ENCODE measurements around the gene VPS51. TPM values are rescaled to one million over a fixed set of nuclear protein-coding genes. Genes with fewer than 3 reads are reported as not detected.

The VPS51 gene
- total and polyA plus RNA-seq, 9 of the 15 experiments (the other 6 are each of a cell fraction or from before 2014, with no cell fraction given): 1.8 to 143 (median 46.8) TPM

GRCh38 chr11:65156256-65156655 is 60.2 kb downstream of the VPS51 start (continued):
- TF ChIP-seq, protein P1, sequence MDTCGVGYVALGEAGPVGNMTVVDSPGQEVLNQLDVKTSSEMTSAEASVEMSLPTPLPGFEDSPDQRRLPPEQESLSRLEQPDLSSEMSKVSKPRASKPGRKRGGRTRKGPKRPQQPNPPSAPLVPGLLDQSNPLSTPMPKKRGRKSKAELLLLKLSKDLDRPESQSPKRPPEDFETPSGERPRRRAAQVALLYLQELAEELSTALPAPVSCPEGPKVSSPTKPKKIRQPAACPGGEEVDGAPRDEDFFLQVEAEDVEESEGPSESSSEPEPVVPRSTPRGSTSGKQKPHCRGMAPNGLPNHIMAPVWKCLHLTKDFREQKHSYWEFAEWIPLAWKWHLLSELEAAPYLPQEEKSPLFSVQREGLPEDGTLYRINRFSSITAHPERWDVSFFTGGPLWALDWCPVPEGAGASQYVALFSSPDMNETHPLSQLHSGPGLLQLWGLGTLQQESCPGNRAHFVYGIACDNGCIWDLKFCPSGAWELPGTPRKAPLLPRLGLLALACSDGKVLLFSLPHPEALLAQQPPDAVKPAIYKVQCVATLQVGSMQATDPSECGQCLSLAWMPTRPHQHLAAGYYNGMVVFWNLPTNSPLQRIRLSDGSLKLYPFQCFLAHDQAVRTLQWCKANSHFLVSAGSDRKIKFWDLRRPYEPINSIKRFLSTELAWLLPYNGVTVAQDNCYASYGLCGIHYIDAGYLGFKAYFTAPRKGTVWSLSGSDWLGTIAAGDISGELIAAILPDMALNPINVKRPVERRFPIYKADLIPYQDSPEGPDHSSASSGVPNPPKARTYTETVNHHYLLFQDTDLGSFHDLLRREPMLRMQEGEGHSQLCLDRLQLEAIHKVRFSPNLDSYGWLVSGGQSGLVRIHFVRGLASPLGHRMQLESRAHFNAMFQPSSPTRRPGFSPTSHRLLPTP (IDR thresholded peaks at IDR 0.05; ENCODE audit: borderline replicate concordance, extremely low read depth, insufficient read length): no peak
- no peak for TF ChIP-seq MCM3 (IDR thresholded peaks at IDR 0.05)
- TF ChIP-seq DDX20 (tag; IDR thresholded peaks at IDR 0.05; ENCODE audit: low read depth): no peak

GRCh38 chr11:65156926-65157325 is 60.9 kb downstream of the VPS51 start:
- H3K4me3 ChIP-seq: no peak overlapping the region
- no TSS peak for BruUV-seq (replicated peaks)
- POLR2A ChIA-PET: interaction anchor here (0.6 to 5.4 kb wide), 4 partner anchors 8 to 153 kb away, joined by 4 to 39 read pairs (median 6); partner anchors contain the start of gene SPDYC
- H3K4me2 ChIP-seq (ENCODE audit: insufficient read depth, low read length): no peak overlapping the region
- no peaks in the 10 kb centered on the region for H3K79me2 ChIP-seq (ENCODE audit: control insufficient read depth, insufficient read depth, low read length)
- peaks cover 7 to 10% of the 10 kb centered on the region in 2 experiments; a peak in 4 of 5 replicates for H3K4me1 ChIP-seq (replicated peaks in 1 of 2; ENCODE audit: control insufficient read depth in 2 of 2, insufficient read depth in 2 of 2, low read length in 2 of 2)
- H3K9ac ChIP-seq (ENCODE audit: insufficient read depth in 1 of 2, low read depth in 2 of 2, low read length in 2 of 2): peak overlapping the region in 1 of 2 experiments; percentile 45; a peak in 1 of 4 replicates
- CTCF ChIA-PET (ENCODE audit: low intra/inter-chr PET ratio): interaction anchor here (0.6 kb wide), 1 partner anchor 13 kb away, joined by 3 read pairs; no protein-coding TSS in a partner anchor
- in situ Hi-C loops (cut with MboI): no loop called here
- ATAC-seq: no peak
- H2AFZ ChIP-seq (ENCODE audit: low read depth, low read length): no peak overlapping the region
- no peak overlapping the region for H3K27ac ChIP-seq (ENCODE audit: extremely low read depth, low read depth, low read length)
- no peak for DNase-seq (ENCODE audit: extremely low read depth in 1 of 4, low spot score in 3 of 4)
- TF ChIP-seq CEBPB (tag; IDR thresholded peaks at IDR 0.05) (0 out of 2 replicates have a peak, but pooled peaks have one; percentile 7), ZNF830 (CRISPR knock-in tag; IDR thresholded peaks at IDR 0.05) (no peak)
- H3K36me3 ChIP-seq (ENCODE audit: control insufficient read depth, insufficient read depth, low read length): no peaks in the 10 kb centered on the region
- H3K27me3 ChIP-seq (ENCODE audit: control insufficient read depth in 2 of 2, insufficient read depth in 2 of 2, low read length in 2 of 2): no peaks in the 10 kb centered on the region
- no peaks in the 10 kb centered on the region for H3K9me1 ChIP-seq (ENCODE audit: control insufficient read depth, insufficient read depth, low read length)
- no peaks in the 10 kb centered on the region for H3K9me3 ChIP-seq (replicated peaks; ENCODE audit: control insufficient read depth, insufficient read depth, low read depth, low read length)
- 70% methylated on average over 3 of the region's 3 CpGs for WGBS (ENCODE audit: insufficient coverage, low coverage, missing lambda C conversion rate)
- H4K20me1 ChIP-seq (replicated peaks; ENCODE audit: control insufficient read depth, insufficient read depth, low read length): no peaks in the 10 kb centered on the region
- FAIRE-seq: no peak
- intact Hi-C loops (cut with micrococcal nuclease): no loop called here

Data from K562 (cell line).